Brain pericyte (primary cell): ENCODE data around the gene BPGM.
"Not testable (repeated sequence)": the region's sequence is repeated elsewhere in the genome, so short reads cannot be mapped to it uniquely, and the experiment has no call there.

Experiments
- DNase-seq: peaks from one replicate; pipeline ENCODE4 v3.0.0-alpha.2; 2012; ENCODE audit warnings: low read depth, low spot score

BPGM gene

DNA sequence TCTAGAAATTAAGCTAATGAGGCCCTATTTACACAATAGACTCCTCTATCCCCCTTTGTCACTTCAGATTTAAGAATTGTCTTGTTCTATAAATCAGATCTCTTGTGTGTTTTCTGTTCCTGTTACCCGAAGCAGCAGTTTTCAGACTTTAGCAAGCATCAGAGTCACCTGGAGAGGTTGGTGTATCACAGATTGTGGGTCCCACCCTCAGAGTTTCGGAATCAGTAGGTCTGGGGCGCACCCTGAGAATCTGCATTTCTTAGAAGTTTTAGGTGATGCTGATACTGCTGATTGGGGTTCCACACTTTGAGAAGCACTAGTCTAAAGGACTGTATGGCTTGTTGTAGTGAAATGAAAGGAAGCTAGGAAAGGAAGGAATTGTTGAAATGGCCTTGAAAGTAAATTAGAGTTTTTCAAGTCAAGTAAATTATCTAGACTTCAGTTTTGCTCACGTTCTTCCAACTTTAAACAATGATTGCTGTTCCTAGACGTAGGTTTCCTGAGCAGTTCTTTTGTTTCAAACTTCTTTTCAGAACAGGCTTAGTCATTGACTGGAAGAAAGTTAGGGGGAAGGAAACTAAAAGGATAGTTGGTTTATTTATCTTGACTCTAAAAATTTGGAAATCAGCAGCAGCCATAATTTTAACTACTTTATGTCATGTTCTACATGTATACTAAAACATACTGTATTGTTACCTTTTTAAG is 15.7 kb downstream of the BPGM start:
- DNase-seq, result no peak

DNA sequence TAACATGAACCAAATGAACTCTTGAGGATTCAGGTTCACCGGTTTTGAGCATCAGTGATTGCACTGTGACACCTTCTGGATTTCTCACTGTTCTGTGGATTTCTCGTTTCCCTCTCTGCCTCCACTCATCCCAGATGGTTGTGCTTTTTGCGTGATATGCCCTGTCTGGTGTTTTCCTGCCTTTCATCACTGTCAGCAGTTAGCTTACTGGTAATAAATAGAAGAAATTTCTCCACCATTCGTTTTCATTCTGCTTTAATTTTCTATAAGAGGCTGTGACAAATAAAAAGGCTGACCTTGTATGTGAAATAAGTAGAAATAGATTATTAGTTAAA is 16.2 kb downstream of the BPGM start:
- no peak for DNase-seq

DNA sequence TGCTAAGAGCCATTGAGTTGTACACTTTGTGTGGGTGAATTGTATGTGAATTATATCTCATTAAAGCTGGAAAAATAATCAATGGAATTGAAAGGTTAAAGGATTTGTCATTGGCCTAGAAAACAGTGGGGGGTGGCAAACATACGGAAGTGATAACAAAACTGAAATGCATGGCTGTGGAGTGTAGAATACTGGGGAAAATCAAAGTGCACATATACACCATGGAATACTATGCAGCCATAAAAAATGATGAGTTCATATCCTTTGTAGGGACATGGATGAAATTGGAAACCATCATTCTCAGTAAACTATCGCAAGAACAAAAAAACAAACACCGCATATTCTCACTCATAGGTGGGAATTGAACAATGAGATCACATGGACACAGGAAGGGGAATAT is 18.4 kb downstream of the BPGM start:
- DNase-seq, result not testable (repeated sequence)

DNA sequence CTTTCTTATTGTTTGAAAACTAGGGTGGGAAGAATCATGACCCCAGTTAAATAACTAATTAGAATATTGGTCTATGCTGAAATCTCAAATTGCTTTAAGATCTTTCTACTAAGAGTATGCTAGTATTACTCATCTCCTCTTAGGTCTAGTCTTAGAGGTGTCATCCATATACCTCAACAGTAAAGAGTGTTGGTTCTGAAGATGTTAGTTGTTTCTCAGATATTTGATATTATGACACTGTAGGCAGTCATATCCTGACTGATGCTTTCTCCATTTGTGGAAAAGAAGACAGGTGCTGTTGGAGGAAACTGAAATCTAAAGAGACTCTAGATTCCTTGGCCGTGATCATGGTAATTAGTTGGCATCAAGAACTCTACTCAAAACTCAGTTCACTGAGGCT is 21.2 kb downstream of the BPGM start:
- no peak for DNase-seq

DNA sequence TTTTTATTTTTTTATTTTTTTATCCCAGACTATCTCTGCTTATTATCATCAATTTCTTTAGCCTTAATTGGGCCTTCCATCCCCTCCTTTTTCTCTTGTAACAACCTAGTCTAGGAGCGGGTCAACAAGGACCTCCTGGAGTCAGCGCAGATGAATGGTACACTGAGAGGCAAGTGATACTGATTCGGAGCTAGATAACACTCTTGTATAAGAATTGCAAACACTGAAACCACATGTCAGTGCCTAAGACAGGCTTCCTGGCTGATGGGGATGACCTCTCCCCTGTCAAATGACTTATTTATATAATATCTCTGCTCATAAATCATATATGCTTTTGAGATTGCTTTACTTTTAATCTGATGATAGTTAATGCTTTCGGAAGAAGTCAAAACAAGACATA is 22.7 kb downstream of the BPGM start:
- DNase-seq, result no peak

DNA sequence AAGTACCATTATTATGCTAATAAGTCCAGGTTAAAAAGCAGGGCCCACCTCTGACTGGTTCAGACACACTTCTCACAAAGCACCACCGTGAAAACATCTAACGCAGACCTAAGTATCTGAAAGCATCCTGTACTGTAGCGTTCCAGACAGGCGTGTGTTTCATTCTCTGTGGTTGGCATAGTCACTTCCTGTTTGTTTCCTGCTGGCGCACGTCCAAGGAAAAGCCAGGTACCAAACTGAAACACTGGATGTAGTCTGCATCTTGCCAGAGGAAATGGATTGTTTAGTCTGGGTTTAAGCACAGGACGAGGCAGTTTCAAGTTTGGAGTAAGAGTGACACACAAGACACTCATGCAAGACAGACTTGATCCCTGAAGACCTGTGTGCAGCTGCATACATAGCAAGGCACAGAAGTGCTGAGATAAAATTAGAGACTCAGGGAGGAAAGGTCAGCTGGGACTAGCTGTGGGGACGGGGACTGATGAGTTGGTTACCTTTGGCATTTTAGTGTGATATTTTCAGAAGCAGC is 23.3 kb downstream of the BPGM start:
- DNase-seq, result no peak

DNA sequence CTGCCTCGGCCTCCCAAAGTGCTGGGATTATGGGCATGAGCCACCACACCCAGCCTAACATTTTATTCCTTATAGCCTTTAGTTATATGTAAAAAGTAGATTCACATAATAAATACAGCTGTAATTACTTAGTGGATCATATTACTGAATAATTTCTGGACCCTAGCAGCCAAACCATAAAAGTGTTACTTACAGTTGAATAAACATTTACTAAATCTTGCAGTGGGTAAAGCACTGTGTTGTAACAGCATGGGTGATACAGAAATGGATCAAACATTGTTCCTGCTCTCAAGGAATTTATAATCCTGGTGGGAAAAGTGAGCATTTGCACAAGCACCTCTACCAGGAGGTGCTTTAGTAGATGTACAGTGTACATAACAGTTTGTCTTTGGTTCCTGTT is 25.0 kb downstream of the BPGM start:
- no peak for DNase-seq

DNA sequence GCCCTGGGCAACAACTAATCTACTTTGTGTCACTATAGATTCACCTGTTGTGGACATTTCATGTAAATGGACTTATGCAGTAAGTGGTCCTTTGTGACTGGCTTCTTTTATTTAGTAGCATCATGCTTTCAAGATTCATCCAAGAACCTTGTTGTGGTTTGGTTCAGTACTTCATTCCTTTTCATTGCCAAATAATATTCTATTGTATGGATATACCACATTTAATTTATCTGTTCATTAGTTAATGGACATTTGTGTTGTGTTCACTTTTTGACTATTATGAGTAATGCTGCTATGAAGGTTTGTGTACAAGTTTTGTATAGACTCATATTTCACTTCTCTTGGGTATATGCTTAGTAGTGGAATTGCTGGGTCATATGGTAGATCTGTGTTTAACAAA is 27.8 kb downstream of the BPGM start:
- DNase-seq, result no peak

DNA sequence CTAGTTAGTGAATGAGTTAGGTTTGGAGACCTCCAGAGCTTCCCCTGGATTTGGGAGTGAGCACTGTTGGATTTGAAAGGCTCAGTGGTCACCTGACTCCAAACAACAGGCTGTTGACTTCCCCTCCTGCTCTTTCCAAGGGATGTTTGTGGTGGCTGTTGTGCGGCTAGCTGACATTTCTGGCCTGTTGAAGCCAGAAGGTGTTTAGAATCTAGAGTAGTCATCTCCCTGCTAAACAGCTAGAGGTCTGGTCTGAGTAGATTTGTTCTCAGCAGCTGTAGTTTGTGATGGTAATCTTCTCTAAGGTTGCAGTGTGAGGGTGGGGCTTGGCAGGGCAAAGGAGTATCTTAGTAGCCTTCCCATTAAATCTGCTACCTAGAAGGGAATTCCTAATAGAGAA is 30.1 kb downstream of the BPGM start:
- DNase-seq, result no peak

DNA sequence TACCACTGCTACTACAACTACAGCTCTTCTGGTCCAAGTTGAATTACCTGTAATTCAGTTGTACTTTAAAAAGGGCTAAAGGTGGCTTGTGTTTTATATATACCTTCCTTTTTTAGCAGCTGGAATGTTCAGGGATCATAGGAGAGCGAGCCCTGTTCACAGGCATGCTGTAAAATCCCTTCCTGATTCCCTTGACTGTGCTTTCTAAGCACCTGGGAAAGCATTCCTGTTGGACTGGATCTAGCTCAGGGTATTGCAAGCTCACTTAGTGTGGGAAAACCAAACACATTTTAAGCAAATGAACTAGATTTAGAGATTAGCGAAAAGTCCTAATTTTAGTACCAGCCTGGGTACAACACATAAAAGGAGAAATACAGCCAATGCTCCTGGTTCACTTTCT is 31.5 kb downstream of the BPGM start:
- DNase-seq, result no peak

DNA sequence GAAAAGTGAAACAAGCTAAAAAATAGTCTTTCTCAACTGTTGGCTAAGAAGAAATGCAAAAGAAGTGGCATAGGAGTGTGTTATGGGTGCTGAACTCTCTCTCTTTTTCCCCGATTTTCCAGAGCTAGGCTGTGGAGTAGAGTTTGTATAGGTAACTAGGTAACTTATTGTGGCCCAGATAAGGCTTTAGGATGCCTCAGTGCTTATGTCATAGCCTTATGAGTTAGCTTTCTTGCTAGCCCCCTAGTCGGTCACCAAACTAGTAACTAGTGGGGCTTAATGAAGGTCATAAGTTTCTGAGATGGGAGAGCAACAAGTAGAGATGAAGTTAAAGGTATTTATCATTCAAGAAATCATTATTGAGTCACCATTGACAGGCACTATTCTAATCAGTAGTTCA is 32.4 kb downstream of the BPGM start:
- DNase-seq, result no peak

DNA sequence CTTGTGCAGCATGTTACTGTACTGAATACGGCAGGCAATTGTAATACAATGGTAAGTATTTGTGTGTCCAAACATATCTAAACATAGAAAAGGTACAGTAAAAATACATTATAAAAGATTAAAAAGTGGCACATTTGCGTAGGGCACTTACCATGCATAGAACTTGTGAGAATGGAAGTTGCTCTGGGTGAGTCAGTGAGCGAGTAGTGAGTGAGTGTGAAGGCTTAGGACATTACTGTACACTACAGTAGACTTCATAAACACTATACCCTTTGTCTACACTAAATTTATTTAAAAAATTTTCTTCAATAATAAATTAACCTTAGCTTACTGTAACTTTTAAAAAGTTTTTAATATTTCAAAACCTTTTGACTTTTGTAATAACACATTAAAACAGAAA is 37.5 kb downstream of the BPGM start:
- no peak for DNase-seq

DNA sequence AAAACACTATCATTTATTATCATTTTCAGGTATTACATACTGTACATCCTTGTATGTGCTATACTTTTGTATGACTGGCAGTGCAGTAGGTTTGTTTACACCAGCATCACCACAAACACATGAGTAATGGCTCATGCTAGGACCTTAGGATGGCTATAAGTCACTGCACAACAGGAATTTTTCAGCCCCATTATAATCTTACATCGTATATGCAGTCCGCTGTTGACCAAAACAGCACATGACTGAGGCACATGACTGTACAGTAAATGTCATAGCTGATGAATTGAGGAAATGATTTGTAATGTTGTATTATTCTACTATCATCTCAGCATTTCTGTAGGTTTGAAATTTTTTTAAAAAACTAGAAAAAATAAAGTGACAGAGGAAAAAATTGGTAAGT is 38.6 kb downstream of the BPGM start:
- DNase-seq, result no peak

DNA sequence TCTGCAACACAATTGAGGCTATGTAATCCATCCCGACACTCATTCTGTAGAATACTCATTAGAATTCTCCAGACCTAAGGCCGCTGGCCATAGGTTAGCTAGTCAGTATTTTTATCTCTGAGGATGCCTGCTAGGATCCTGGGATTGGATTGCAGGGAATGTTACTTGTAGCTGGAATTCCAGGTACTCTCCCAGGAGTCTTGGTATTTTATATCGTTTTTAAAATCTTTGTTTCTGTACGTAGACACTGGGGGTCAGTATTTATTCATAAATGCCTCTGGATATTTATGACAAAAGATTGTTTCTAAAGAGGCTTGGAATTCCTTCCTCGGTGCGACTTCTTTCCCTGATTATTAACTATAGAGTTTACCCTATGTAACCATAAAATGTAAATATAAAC is 40.1 kb downstream of the BPGM start:
- no peak for DNase-seq

DNA sequence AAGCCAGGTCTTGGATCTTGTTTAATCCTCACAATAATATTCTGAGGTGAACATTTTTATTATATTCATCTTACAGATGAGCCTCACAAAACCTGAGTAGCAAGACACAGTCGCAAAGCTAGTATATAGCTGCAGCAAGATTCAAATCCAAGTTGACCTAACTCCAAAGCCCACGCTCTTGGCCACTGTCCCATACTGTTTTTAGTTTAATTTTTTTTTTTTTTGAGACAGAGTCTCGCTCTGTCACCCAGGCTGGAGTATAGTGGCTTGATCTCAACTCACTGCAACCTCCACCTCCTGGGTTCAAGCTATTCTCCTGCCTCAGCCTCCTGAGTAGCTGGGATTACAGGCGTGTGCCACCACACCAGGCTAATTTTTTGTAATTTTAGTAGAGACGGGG is 42.9 kb downstream of the BPGM start:
- not testable (repeated sequence) for DNase-seq

DNA sequence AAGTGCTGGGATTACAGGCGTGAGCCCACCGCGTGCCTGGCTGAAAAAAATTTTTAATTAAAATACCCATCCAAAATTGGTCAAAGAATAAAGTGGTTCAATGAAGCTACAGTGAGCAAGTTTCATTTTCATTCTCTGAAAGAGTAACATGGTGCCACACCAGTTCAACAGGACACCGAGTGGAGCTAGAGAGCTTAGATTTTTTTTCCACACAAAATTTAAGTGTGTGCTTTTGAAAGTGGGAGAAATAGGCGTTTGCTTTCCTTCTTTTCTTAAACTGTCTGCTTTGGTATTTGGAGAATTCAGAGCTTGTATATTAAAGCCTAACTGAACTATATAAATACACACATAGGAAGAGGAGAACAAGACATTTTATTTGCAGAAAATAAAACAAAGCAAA is 43.4 kb downstream of the BPGM start:
- no peak for DNase-seq

DNA sequence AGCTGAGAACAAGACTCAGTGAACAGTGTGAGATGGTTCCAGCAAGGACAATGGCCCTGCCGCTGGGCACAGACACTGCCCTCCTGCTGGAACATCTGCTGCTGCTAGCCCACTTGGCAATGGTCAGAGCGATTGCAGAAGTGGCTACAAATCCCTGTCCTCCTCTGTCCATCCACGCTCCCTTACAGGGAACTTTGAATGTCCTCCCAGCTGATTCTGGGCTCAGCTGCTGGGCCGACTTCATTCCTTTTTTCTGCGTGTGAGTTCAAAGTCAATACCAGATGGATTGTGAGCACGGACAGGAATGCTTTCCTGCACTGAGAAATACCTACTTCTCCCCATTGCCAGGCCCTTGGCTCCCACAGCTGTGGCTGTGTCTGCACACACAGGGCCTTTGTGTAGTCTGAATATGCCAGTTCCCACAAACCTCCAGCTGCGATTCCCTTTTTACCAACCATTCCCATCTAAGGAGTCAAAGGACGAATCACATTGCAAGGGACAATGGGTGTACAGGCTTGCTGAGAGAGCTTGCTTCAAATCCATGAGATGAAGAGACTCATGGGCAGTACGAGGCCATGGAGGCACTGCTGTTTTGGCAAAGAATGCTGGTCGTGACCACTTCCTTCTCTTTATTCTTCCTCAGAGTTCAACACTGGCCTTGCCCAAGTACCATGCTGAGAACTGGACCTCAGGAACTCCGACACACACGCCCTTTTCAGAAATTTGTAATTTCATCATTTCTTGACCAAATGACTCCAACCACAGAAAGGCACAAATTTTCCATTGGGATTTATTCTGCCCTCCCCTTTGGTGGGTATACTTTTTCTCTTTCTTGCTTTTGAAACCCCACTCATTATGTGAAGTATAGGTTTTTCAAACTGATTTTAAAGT is 44.2 kb downstream of the BPGM start:
- DNase-seq, result no peak

DNA sequence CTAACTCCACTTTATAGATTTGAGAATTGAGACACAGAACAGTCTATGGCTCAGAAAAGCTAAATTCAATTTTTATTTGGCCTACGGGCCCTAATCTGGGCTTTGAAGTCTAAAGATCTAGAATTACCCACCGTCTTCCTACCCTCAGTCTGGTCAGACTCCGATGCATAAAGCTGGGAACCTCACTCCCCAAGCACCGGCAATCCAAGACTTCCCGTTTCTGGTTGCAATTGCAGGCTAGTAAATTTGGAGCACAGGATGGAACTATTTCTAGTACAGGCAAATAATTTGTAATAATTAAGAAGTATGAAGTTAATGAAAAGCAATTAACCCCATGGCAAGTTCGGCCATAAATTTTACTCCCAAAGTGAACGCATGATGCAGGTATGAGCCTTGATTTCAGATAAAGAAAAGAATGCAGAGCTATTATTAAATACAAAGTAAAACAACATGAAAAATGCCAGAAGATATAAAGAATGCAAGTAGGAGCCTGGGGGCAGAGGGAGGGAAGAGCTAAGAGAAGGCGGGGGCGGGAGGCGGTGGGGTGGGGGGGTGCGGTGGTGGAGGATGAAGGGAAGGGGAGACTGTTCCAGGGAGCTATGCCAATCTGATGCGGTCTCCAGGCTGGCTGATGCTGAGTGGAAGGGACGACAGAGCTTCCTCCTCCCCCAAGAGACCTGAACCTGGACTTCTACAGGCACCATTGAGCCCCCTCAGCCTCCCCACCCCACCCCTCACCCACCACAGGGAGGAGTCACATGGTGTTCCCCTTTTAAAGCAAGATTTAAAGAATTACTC is 45.1 kb downstream of the BPGM start:
- DNase-seq, result no peak

DNA sequence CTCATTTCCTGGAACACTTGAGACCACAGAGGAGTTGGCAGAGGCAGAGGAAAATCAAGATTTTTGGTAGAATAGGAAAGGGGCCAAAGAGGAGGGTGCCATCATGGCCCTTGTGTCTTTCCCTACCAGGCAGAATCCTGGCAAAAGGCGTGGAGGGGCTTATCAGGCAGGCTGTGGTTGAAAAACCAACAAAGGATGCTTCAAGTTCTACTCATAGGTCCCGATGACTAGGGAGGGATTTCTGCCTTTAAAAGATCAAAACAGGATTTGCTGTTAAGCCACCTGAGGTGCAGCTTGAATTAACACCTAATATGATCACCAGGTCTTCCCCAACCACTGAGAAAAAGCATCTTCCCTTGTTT is 45.7 kb downstream of the BPGM start:
- no peak for DNase-seq

DNA sequence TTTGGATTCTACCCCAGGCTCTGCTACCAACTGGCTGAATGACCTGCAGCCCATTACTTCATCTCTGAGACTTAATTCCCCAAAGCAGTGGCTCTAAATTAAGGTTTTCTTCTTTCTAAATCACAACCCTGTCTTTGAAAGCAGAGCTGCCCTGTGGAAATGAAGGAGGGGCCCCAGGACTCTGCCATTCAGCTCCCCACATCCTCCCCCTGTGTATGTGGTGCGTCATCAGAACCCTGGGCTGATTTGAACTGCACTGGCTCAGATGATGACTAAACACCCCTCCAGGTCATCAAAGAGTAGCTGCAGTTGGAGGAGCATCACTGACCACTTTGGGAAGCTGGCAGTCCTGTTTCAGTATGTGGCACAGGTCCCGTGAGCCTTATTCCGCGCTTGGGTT is 46.6 kb downstream of the BPGM start:
- peak; percentile 87 for DNase-seq

DNA sequence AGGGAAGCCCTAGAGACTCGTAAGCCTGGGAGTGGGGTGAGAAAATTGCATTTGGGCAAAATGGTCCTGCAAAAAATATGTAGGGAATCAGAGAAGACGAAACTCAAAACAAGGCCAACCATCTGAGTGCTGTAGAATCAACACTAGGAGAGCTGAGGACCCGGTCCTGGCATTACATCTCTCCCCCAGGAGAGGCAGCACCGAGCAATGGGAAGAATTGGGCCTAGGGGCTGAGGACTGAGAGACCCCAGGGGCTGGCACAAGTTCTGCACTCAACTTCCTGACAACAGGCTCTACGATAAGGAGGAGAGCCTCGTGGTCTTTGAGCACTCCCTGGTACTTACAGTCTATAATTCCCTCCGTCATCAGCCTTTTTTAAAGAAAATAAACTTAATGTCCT is 47.6 kb downstream of the BPGM start:
- DNase-seq, result no peak

DNA sequence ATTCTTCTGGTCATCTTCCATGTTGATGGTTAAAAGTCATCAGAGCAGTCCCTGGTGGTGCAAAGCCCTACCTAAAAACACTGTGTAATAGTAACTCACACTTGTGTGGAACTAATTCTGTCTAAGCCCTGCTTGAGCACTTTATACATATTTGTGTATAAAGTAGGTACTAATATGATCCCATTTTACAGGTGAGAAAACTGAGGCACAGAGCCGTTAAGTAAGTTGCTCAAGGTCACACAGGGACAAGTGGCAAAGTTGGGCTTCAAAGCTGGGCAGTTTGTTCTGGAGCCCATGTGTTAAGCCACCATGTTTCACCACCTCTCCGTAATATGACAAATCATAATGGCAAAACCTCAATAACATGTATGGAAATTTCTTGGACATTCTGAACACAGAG is 48.1 kb downstream of the BPGM start:
- DNase-seq, result no peak
